GM19463 (cell line): ENCODE results near the gene KCNK5.

Experiments used
- ATAC-seq: cut with Tn5 transposase; IDR thresholded peaks from one replicate; pipeline ENCODE4 v1.9.1; 2021; ENCODE audit warnings: mild to moderate bottlenecking, moderate library complexity; ENCODE audit not compliant: unreplicated experiment

Gene KCNK5

GRCh38 chr6:39228992-39229767 lies at the start of gene KCNK5:
KCNK5 (minus strand) TSS chr6:39229475; CDS start chr6:39229111, 364 bp downstream.
- ATAC-seq: peak; percentile 93

GRCh38 chr6:39276379-39276995 lies 47.2 kb upstream of the KCNK5 start:
- no peak for ATAC-seq

GRCh38 chr6:39274903-39275302 lies 45.6 kb upstream of the KCNK5 start:
- no peak for ATAC-seq

- ATAC-seq: no peak
Observed at GRCh38 chr6:39274471-39274870, 45.2 kb upstream of the KCNK5 start.

- ATAC-seq: no peak
Observed at GRCh38 chr6:39273406-39273821, 44.1 kb upstream of the KCNK5 start.

- no peak for ATAC-seq
Observed at GRCh38 chr6:39269961-39270360, 40.7 kb upstream of the KCNK5 start.

- no peak for ATAC-seq
Observed at GRCh38 chr6:39268721-39269120, 39.4 kb upstream of the KCNK5 start.

- no peak for ATAC-seq
Observed at GRCh38 chr6:39268171-39268570, 38.9 kb upstream of the KCNK5 start.

GRCh38 chr6:39266782-39267355 lies 37.6 kb upstream of the KCNK5 start:
- no peak for ATAC-seq

- no peak for ATAC-seq
Observed at GRCh38 chr6:39266375-39266774, 37.1 kb upstream of the KCNK5 start.

- ATAC-seq: no peak
Observed at GRCh38 chr6:39263303-39264037, 34.2 kb upstream of the KCNK5 start.

GRCh38 chr6:39261751-39262150 lies 32.5 kb upstream of the KCNK5 start:
- no peak for ATAC-seq

- ATAC-seq: no peak
Observed at GRCh38 chr6:39260953-39261352, 31.7 kb upstream of the KCNK5 start.

GRCh38 chr6:39260456-39260855 lies 31.2 kb upstream of the KCNK5 start:
- ATAC-seq: no peak

GRCh38 chr6:39256294-39256940 lies 27.1 kb upstream of the KCNK5 start:
- no peak for ATAC-seq

- no peak for ATAC-seq
Observed at GRCh38 chr6:39254999-39255535, 25.8 kb upstream of the KCNK5 start.

- no peak for ATAC-seq
Observed at GRCh38 chr6:39251406-39251805, 22.1 kb upstream of the KCNK5 start.

- no peak for ATAC-seq
Observed at GRCh38 chr6:39250507-39250906, 21.2 kb upstream of the KCNK5 start.

- ATAC-seq: no peak
Observed at GRCh38 chr6:39249278-39249677, 20.0 kb upstream of the KCNK5 start.

- no peak for ATAC-seq
Observed at GRCh38 chr6:39247667-39248194, 18.5 kb upstream of the KCNK5 start.
